Thoracic aorta (tissue), 2 donors: ENCODE data around the gene TMSB4X. TPM values are rescaled to one million over a fixed set of nuclear protein-coding genes. Genes with fewer than 3 reads are reported as not detected.

Experiments
- ATAC-seq: fragments of 150-250 bp; one replicate; pipeline ENCODE4 v1.8.0; 2017; ENCODE audit warnings: low read depth; ENCODE audit not compliant: insufficient number of reproducible peaks, low FRiP score
- DNase-seq: peaks from one replicate; pipeline ENCODE4 v3.0.0-alpha.2; 2020; ENCODE audit warnings: low spot score
- H3K27ac ChIP-seq, 2 donors: fragments of 200-600 bp; sonication (generic); 1 replicate in 1 of 2; 2 replicates in 1 of 2; pipeline ENCODE4 v1.5.1; 2016; ENCODE audit warnings: mild to moderate bottlenecking in 2 of 2, moderate library complexity in 2 of 2
- H3K27me3 ChIP-seq: fragments of 200-600 bp; sonication (generic); replicated peaks from 2 replicates; pipeline ENCODE4 v1.6.0; 2016; ENCODE audit warnings: mild to moderate bottlenecking; ENCODE audit not compliant: insufficient read depth
- H3K36me3 ChIP-seq: fragments of 200-600 bp; sonication (generic); one replicate; pipeline ENCODE4 v1.5.1; 2016
- H3K4me1 ChIP-seq, 2 donors: fragments of 200-600 bp; sonication (generic); 1 replicate in 1 of 2; 2 replicates in 1 of 2; pipeline versions ENCODE4 v1.5.1 to v1.6.0; 2016; ENCODE audit warnings: low read depth in 2 of 2, mild to moderate bottlenecking in 1 of 2; ENCODE audit not compliant: control insufficient read depth in 1 of 2
- H3K4me3 ChIP-seq: fragments of 200-600 bp; sonication (generic); 2 replicates; pipeline ENCODE4 v1.5.1; 2016; ENCODE audit warnings: mild to moderate bottlenecking
- H3K9me3 ChIP-seq: fragments of 200-600 bp; sonication (generic); 2 replicates; pipeline ENCODE4 v1.5.1; 2016
- CTCF ChIP-seq: fragments of 200-600 bp; sonication (generic); IDR thresholded peaks from one replicate; pipeline ENCODE4 v1.5.1; 2019; ENCODE audit warnings: antibody characterized with exemption
- total RNA-seq, 2 donors: library from RNA; depleted of rRNA; stranded (reverse); fragments of >200 nt; gene quantifications; one replicate each; pipeline versions ENCODE4 v1.1.0 to v1.2.3, GENCODE V29; 2016

TMSB4X gene
- total RNA-seq, 2 donors from 2014 or later = 3,886 to 3,920 TPM

- H3K27ac ChIP-seq = no peak overlapping the region
- no peaks in the 10 kb centered on the region for H3K9me3 ChIP-seq
- no peak for DNase-seq
- H3K4me1 ChIP-seq = peaks cover 0 to 7% of the 10 kb centered on the region in 2 donors
- no peak overlapping the region for H3K4me3 ChIP-seq
- ATAC-seq = no peak
- H3K36me3 ChIP-seq = no peaks in the 10 kb centered on the region
- no peaks in the 10 kb centered on the region for H3K27me3 ChIP-seq
- no peak for TF ChIP-seq CTCF
Measured at GRCh38 chrX:12984603-12985319, 9.9 kb downstream of the TMSB4X start.

GRCh38 chrX:12985331-12985730 is 10.4 kb downstream of the TMSB4X start:
- Histone ChIP-seq H3K4me1 (peaks cover 0 to 4% of the 10 kb centered on the region in 2 donors), H3K9me3 (no peaks in the 10 kb centered on the region), H3K27me3 (no peaks in the 10 kb centered on the region), H3K4me3 (no peak overlapping the region), H3K27ac (no peak overlapping the region), H3K36me3 (no peaks in the 10 kb centered on the region)
- DNase-seq (no peak), ATAC-seq (no peak)
- TF ChIP-seq CTCF = no peak

- no peak for ATAC-seq
- TF ChIP-seq CTCF = no peak
- Histone ChIP-seq H3K9me3 (no peaks in the 10 kb centered on the region), H3K27me3 (no peaks in the 10 kb centered on the region), H3K4me3 (no peak overlapping the region), H3K36me3 (no peaks in the 10 kb centered on the region), H3K4me1 (peaks cover 0 to 4% of the 10 kb centered on the region in 2 donors), H3K27ac (no peak overlapping the region)
- DNase-seq = no peak
Measured at GRCh38 chrX:12986164-12986779, 11.4 kb downstream of the TMSB4X start.

GRCh38 chrX:12986886-12987285 is 12.0 kb downstream of the TMSB4X start:
- ATAC-seq (no peak), DNase-seq (no peak)
- no peaks in the 10 kb centered on the region for H3K36me3 ChIP-seq
- no peak overlapping the region for H3K4me3 ChIP-seq
- H3K9me3 ChIP-seq = no peaks in the 10 kb centered on the region
- peaks cover 0 to 4% of the 10 kb centered on the region in 2 donors for H3K4me1 ChIP-seq
- H3K27ac ChIP-seq = no peak overlapping the region
- no peaks in the 10 kb centered on the region for H3K27me3 ChIP-seq
- no peak for TF ChIP-seq CTCF

GRCh38 chrX:12987340-12987739 is 12.4 kb downstream of the TMSB4X start:
- DNase-seq (no peak), ATAC-seq (no peak)
- TF ChIP-seq CTCF = no peak

More at GRCh38 chrX:12987340-12987739, 12.4 kb downstream of the TMSB4X start:
- Histone ChIP-seq H3K4me1 (peaks cover 0 to 4% of the 10 kb centered on the region in 2 donors), H3K27ac (no peak overlapping the region), H3K27me3 (no peaks in the 10 kb centered on the region), H3K4me3 (no peak overlapping the region), H3K36me3 (no peaks in the 10 kb centered on the region), H3K9me3 (no peaks in the 10 kb centered on the region)
